M059J (cell line): Measurements from ENCODE around the gene CARD6. TPM values are rescaled to one million over a fixed set of nuclear protein-coding genes. Genes with fewer than 3 reads are reported as not detected.
"Not testable (repeated sequence)": the region's sequence is repeated elsewhere in the genome, so short reads cannot be mapped to it uniquely, and the experiment has no call there.

Experiments used
- DNase-seq: peaks from one replicate; pipeline ENCODE4 v3.0.0-alpha.2; 2012; ENCODE audit warnings: low read depth
- total RNA-seq: library from RNA; depleted of rRNA; stranded (reverse); fragments of >200 nt; shearing (Covaris generic); gene quantifications from 2 replicates; pipeline ENCODE4 v1.2.3, GENCODE V29; 2014; rRNA removed

Gene CARD6
- 5.7 and 8.0 TPM in 2 replicates for total RNA-seq

- DNase-seq: peak; percentile 68
Observed at GRCh38 chr5:40841068-40841805, at the start of gene CARD6. CARD6 (plus strand) TSS chr5:40841367; CDS start chr5:40841383, 16 bp downstream.

GRCh38 chr5:40791715-40792139, 49.4 kb upstream of the CARD6 start:
- DNase-seq: no peak

GRCh38 chr5:40792691-40793090, 48.5 kb upstream of the CARD6 start:
- DNase-seq: not testable (repeated sequence)

GRCh38 chr5:40794340-40794739, 46.8 kb upstream of the CARD6 start:
- not testable (repeated sequence) for DNase-seq

GRCh38 chr5:40794877-40795276, 46.3 kb upstream of the CARD6 start:
- DNase-seq: not testable (repeated sequence)

- DNase-seq: no peak
Observed at GRCh38 chr5:40796487-40796889, 44.7 kb upstream of the CARD6 start.

- DNase-seq: peak; percentile 79
Observed at GRCh38 chr5:40797273-40798011, 43.7 kb upstream of the CARD6 start.

GRCh38 chr5:40798012-40798800, 43.0 kb upstream of the CARD6 start, which contains the start of gene PRKAA1:
PRKAA1 (minus strand) TSS chr5:40798374; CDS start chr5:40798189, 185 bp downstream.
- peak; percentile 85 for DNase-seq

GRCh38 chr5:40798801-40799210, 42.4 kb upstream of the CARD6 start:
- peak; percentile 82 for DNase-seq

GRCh38 chr5:40799258-40799657, 41.9 kb upstream of the CARD6 start:
- DNase-seq: no peak

- no peak for DNase-seq
Observed at GRCh38 chr5:40801771-40802562, 39.2 kb upstream of the CARD6 start.

- DNase-seq: no peak
Observed at GRCh38 chr5:40812125-40812524, 29.0 kb upstream of the CARD6 start.

- no peak for DNase-seq
Observed at GRCh38 chr5:40813698-40814281, 27.4 kb upstream of the CARD6 start.

- DNase-seq: peak; percentile 42
Observed at GRCh38 chr5:40823459-40823858, 17.7 kb upstream of the CARD6 start.

GRCh38 chr5:40825461-40826043, 15.6 kb upstream of the CARD6 start:
- peak; percentile 25 for DNase-seq

GRCh38 chr5:40826489-40827187, 14.5 kb upstream of the CARD6 start:
- DNase-seq: no peak

GRCh38 chr5:40827188-40827977, 13.8 kb upstream of the CARD6 start:
- DNase-seq: no peak

- no peak for DNase-seq
Observed at GRCh38 chr5:40828021-40828631, 13.0 kb upstream of the CARD6 start.
